Neural crest cell (in vitro differentiated cells): ENCODE data around the gene ETV3L. TPM values are rescaled to one million over a fixed set of nuclear protein-coding genes. Genes with fewer than 3 reads are reported as not detected.

Source experiments
- DNase-seq: peaks from one replicate; pipeline ENCODE4 v3.0.0; 2021; ENCODE audit warnings: low read depth, mixed read lengths, low spot score
- H3K27ac Mint-ChIP-seq: one replicate; pipeline ENCODE4 v1.8.0; 2021; ENCODE audit warnings: mild to moderate bottlenecking, mixed read lengths; ENCODE audit not compliant: unreplicated experiment
- H3K27me3 Mint-ChIP-seq: 2 replicates; pipeline ENCODE4 v1.8.0; 2021; ENCODE audit warnings: low read depth, mild to moderate bottlenecking, mixed read lengths
- H3K36me3 Mint-ChIP-seq: 2 replicates; pipeline ENCODE4 v1.8.0; 2021; ENCODE audit warnings: low read depth, mild to moderate bottlenecking, mixed read lengths
- H3K4me1 Mint-ChIP-seq: 2 replicates; pipeline ENCODE4 v1.8.0; 2021; ENCODE audit warnings: mixed read lengths
- H3K4me3 Mint-ChIP-seq: one replicate; pipeline ENCODE4 v1.8.0; 2021; ENCODE audit warnings: mild to moderate bottlenecking, mixed read lengths
- H3K9me3 Mint-ChIP-seq: 2 replicates; pipeline ENCODE4 v1.8.0; 2021; ENCODE audit warnings: mixed read lengths
- CTCF ChIP-seq: fragments of 200-600 bp; sonication (generic); conservative IDR thresholded peaks from 2 replicates; pipeline ENCODE4 v1.5.0; 2021; ENCODE audit warnings: antibody characterized with exemption, mild to moderate bottlenecking
- total RNA-seq: library from RNA; stranded (reverse); gene quantifications from 2 replicates; pipeline ENCODE4 v1.2.1, GENCODE V29; 2021

ETV3L gene
- total RNA-seq, 1 donor from 2014 or later = 0.19 TPM

GRCh38 chr1:157144509-157144908 is 44.9 kb upstream of the ETV3L start:
- Mint-ChIP-seq H3K27me3 (no peaks in the 10 kb centered on the region), H3K36me3 (no peaks in the 10 kb centered on the region), H3K27ac (no peak overlapping the region), H3K4me3 (no peak overlapping the region), H3K4me1 (peaks cover 18% of the 10 kb centered on the region), H3K9me3 (no peaks in the 10 kb centered on the region)
- no peak for DNase-seq
- TF ChIP-seq CTCF = no peak

GRCh38 chr1:157142765-157143423 is 43.3 kb upstream of the ETV3L start:
- Mint-ChIP-seq H3K4me1 (peaks cover 26% of the 10 kb centered on the region), H3K4me3 (peak overlapping the region; percentile 31), H3K27ac (no peak overlapping the region), H3K27me3 (no peaks in the 10 kb centered on the region), H3K9me3 (no peaks in the 10 kb centered on the region), H3K36me3 (no peaks in the 10 kb centered on the region)
- no peak for DNase-seq
- no peak for TF ChIP-seq CTCF

- Mint-ChIP-seq H3K27me3 (no peaks in the 10 kb centered on the region), H3K9me3 (no peaks in the 10 kb centered on the region), H3K4me1 (peaks cover 32% of the 10 kb centered on the region), H3K4me3 (no peak overlapping the region), H3K36me3 (no peaks in the 10 kb centered on the region), H3K27ac (no peak overlapping the region)
- TF ChIP-seq CTCF = no peak
- DNase-seq = no peak
Observed at GRCh38 chr1:157142201-157142600, 42.6 kb upstream of the ETV3L start.

GRCh38 chr1:157141212-157141855 is 41.7 kb upstream of the ETV3L start:
- Mint-ChIP-seq H3K4me3 (peak overlapping the region; percentile 13), H3K9me3 (no peaks in the 10 kb centered on the region), H3K36me3 (no peaks in the 10 kb centered on the region), H3K4me1 (peaks cover 41% of the 10 kb centered on the region), H3K27me3 (no peaks in the 10 kb centered on the region), H3K27ac (no peak overlapping the region)
- TF ChIP-seq CTCF = no peak
- DNase-seq = no peak

- Mint-ChIP-seq H3K4me3 (peak overlapping the region; percentile 90), H3K36me3 (peaks cover 4% of the 10 kb centered on the region), H3K27ac (no peak overlapping the region), H3K27me3 (no peaks in the 10 kb centered on the region), H3K9me3 (no peaks in the 10 kb centered on the region), H3K4me1 (peaks cover 43% of the 10 kb centered on the region)
- TF ChIP-seq CTCF = no peak
- DNase-seq = no peak
Observed at GRCh38 chr1:157140063-157140588, 40.5 kb upstream of the ETV3L start.
